SK-N-SH treated with all-trans-retinoic acid at 6 μM for 48 hours (cell line): ENCODE results near the gene ZNF670.

ENCODE experiments used
- ATAC-seq: fragments of 200-7000 bp; cut with Tn5 transposase; 3 replicates; pipeline ENCODE4 v1.9.1; 2020; ENCODE audit warnings: mild to moderate bottlenecking, moderate library complexity
- ARNTL ChIP-seq: fragments of 450-650 bp; formaldehyde crosslinking; IDR thresholded peaks from 2 replicates; pipeline ENCODE4 v1.5.0; 2020; ENCODE audit warnings: low read depth, mild to moderate bottlenecking, moderate library complexity, borderline replicate concordance
- BACH2 ChIP-seq: fragments of 250-450 bp; sonication (Bioruptor Pico); IDR thresholded peaks from 2 replicates; pipeline ENCODE4 v1.9.0; 2021; ENCODE audit warnings: mild to moderate bottlenecking, borderline replicate concordance
- ESRRG ChIP-seq: fragments of 250-450 bp; sonication (Bioruptor Pico); IDR thresholded peaks from 2 replicates; pipeline ENCODE4 v1.6.1; 2021; ENCODE audit warnings: mild to moderate bottlenecking
- GLIS3 ChIP-seq: fragments of 250-450 bp; sonication (Bioruptor Pico); IDR thresholded peaks from 2 replicates; pipeline ENCODE4 v1.5.0; 2020; ENCODE audit warnings: mild to moderate bottlenecking, moderate library complexity
- ISL1 ChIP-seq: fragments of 250-450 bp; sonication (Bioruptor Pico); IDR thresholded peaks from 2 replicates; pipeline ENCODE4 v2.1.2; 2022; ENCODE audit warnings: mild to moderate bottlenecking, moderate library complexity
- OSR1 ChIP-seq: fragments of 250-450 bp; sonication (Bioruptor Pico); IDR thresholded peaks from 2 replicates; pipeline ENCODE4 v1.8.0; 2022; ENCODE audit warnings: moderate library complexity, mild to moderate bottlenecking, inconsistent platforms
- PPARA ChIP-seq: fragments of 250-450 bp; sonication (Bioruptor Pico); IDR thresholded peaks from 2 replicates; pipeline ENCODE4 v1.5.0; 2020; ENCODE audit warnings: mild to moderate bottlenecking, borderline replicate concordance
- RARB ChIP-seq: fragments of 250-450 bp; sonication (Bioruptor Pico); IDR thresholded peaks from 2 replicates; pipeline ENCODE4 v1.8.0; 2021; ENCODE audit warnings: mild to moderate bottlenecking, moderate library complexity
- TCF4 ChIP-seq: fragments of 250-450 bp; sonication (Bioruptor Pico); IDR thresholded peaks from 2 replicates; pipeline ENCODE4 v1.8.0; 2021; ENCODE audit warnings: mild to moderate bottlenecking, moderate library complexity, borderline replicate concordance
- TOX ChIP-seq: fragments of 250-450 bp; sonication (Bioruptor Pico); IDR thresholded peaks from 2 replicates; pipeline ENCODE4 v1.8.0; 2021; ENCODE audit warnings: mild to moderate bottlenecking, moderate library complexity, borderline replicate concordance
- ZC3H10 ChIP-seq: fragments of 250-450 bp; sonication (Bioruptor Pico); IDR thresholded peaks from 2 replicates; pipeline ENCODE4 v1.5.1; 2021; ENCODE audit warnings: mild to moderate bottlenecking, moderate library complexity
- ZFP3 ChIP-seq: fragments of 250-450 bp; sonication (Bioruptor Pico); IDR thresholded peaks from 2 replicates; pipeline ENCODE4 v1.5.0; 2020; ENCODE audit warnings: mild to moderate bottlenecking, moderate library complexity
- ZFP30 ChIP-seq: fragments of 450-650 bp; formaldehyde crosslinking; IDR thresholded peaks from 2 replicates; pipeline ENCODE4 v1.5.0; 2022; ENCODE audit warnings: mild to moderate bottlenecking, moderate library complexity
- ZNF565 ChIP-seq: fragments of 450-650 bp; formaldehyde crosslinking; conservative IDR thresholded peaks from 2 replicates; pipeline ENCODE4 v1.5.0; 2020; ENCODE audit warnings: low read depth, mild to moderate bottlenecking, moderate library complexity
- ZNF70 ChIP-seq: fragments of 450-650 bp; formaldehyde crosslinking; IDR thresholded peaks from 2 replicates; pipeline ENCODE4 v1.5.0; 2020; ENCODE audit warnings: mild to moderate bottlenecking, moderate library complexity
- ZNF8 ChIP-seq: fragments of 450-650 bp; formaldehyde crosslinking; IDR thresholded peaks from 2 replicates; pipeline ENCODE4 v1.5.0; 2020; ENCODE audit warnings: mild to moderate bottlenecking, moderate library complexity
- TF ChIP-seq, protein P1 (sequence below): fragments of 250-450 bp; sonication (Bioruptor Pico); IDR thresholded peaks from 2 replicates; pipeline ENCODE4 v1.5.0; 2020; ENCODE audit warnings: mild to moderate bottlenecking, moderate library complexity
- TF ChIP-seq, protein P2 (sequence below): fragments of 250-450 bp; sonication (Bioruptor Pico); IDR thresholded peaks from 2 replicates; pipeline ENCODE4 v1.8.0; 2020; ENCODE audit warnings: mild to moderate bottlenecking, moderate library complexity, borderline replicate concordance
- TF ChIP-seq, protein P3 (sequence below): fragments of 250-450 bp; sonication (Bioruptor Pico); IDR thresholded peaks from 2 replicates; pipeline ENCODE4 v1.8.0; 2021; ENCODE audit warnings: low read depth, mild to moderate bottlenecking, moderate library complexity, borderline replicate concordance
- TF ChIP-seq, protein P4 (sequence below): fragments of 250-450 bp; sonication (Bioruptor Pico); IDR thresholded peaks from 2 replicates; pipeline ENCODE4 v1.5.1; 2020; ENCODE audit warnings: low read depth, mild to moderate bottlenecking, moderate library complexity

The ZNF670 gene

DNA sequence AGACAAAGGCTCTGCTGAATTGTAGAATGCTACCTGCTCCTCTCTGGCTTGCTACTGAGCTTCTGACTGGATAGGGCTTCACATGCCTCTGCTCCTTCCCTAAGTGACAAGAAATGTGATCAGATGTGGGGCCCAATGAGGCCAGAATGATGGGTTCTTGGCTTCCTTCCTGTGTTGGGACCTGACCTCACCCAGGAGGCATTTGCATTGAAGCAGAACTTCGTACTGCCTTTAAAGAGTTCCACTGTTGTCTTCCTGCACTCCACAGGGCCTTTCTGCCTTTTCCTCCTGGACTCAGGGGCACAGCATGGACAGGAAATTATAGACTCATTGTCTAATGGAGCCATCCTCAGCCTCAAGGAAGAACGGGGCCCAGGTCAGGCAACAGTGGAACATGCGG lies 14.3 kb downstream of the ZNF670 start:
- TF ChIP-seq, protein P1, sequence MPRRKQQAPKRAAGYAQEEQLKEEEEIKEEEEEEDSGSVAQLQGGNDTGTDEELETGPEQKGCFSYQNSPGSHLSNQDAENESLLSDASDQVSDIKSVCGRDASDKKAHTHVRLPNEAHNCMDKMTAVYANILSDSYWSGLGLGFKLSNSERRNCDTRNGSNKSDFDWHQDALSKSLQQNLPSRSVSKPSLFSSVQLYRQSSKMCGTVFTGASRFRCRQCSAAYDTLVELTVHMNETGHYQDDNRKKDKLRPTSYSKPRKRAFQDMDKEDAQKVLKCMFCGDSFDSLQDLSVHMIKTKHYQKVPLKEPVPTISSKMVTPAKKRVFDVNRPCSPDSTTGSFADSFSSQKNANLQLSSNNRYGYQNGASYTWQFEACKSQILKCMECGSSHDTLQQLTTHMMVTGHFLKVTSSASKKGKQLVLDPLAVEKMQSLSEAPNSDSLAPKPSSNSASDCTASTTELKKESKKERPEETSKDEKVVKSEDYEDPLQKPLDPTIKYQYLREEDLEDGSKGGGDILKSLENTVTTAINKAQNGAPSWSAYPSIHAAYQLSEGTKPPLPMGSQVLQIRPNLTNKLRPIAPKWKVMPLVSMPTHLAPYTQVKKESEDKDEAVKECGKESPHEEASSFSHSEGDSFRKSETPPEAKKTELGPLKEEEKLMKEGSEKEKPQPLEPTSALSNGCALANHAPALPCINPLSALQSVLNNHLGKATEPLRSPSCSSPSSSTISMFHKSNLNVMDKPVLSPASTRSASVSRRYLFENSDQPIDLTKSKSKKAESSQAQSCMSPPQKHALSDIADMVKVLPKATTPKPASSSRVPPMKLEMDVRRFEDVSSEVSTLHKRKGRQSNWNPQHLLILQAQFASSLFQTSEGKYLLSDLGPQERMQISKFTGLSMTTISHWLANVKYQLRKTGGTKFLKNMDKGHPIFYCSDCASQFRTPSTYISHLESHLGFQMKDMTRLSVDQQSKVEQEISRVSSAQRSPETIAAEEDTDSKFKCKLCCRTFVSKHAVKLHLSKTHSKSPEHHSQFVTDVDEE: no peak
- no peak for TF ChIP-seq PPARA
- ATAC-seq: no peak

GRCh38 chr1:247060771-247061170 lies 17.8 kb downstream of the ZNF670 start:
- TF ChIP-seq, protein P2, sequence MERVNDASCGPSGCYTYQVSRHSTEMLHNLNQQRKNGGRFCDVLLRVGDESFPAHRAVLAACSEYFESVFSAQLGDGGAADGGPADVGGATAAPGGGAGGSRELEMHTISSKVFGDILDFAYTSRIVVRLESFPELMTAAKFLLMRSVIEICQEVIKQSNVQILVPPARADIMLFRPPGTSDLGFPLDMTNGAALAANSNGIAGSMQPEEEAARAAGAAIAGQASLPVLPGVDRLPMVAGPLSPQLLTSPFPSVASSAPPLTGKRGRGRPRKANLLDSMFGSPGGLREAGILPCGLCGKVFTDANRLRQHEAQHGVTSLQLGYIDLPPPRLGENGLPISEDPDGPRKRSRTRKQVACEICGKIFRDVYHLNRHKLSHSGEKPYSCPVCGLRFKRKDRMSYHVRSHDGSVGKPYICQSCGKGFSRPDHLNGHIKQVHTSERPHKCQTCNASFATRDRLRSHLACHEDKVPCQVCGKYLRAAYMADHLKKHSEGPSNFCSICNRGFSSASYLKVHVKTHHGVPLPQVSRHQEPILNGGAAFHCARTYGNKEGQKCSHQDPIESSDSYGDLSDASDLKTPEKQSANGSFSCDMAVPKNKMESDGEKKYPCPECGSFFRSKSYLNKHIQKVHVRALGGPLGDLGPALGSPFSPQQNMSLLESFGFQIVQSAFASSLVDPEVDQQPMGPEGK (CRISPR knock-in tag): no peak
- no peak for ATAC-seq

DNA sequence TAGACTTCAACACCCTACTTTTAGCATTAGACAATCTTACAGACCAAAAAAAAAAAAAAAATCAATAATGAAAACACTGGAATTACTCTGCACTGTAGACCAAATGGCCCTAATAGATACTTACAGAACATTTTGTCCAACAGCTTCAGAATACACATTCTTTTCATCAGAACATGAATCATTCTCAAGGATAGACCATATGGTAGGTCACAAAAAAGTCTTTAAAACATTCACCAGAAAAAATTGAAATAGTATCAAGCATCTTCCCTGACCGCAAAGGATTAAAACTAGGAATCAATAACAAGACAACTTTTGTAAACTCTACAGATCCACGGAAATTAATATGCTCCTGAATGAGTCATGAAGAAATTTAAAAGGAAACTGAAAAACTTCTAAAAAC lies 22.5 kb downstream of the ZNF670 start:
- ATAC-seq: no peak

More for the DNA sequence above, 22.5 kb downstream of the ZNF670 start:
- TF ChIP-seq ESRRG: no peak
- TF ChIP-seq, protein P3, sequence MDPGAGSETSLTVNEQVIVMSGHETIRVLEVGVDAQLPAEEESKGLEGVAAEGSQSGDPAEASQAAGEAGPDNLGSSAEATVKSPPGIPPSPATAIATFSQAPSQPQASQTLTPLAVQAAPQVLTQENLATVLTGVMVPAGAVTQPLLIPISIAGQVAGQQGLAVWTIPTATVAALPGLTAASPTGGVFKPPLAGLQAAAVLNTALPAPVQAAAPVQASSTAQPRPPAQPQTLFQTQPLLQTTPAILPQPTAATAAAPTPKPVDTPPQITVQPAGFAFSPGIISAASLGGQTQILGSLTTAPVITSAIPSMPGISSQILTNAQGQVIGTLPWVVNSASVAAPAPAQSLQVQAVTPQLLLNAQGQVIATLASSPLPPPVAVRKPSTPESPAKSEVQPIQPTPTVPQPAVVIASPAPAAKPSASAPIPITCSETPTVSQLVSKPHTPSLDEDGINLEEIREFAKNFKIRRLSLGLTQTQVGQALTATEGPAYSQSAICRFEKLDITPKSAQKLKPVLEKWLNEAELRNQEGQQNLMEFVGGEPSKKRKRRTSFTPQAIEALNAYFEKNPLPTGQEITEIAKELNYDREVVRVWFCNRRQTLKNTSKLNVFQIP: no peak
- no peak for TF ChIP-seq OSR1 (CRISPR knock-in tag)
- TF ChIP-seq PPARA: no peak
- TF ChIP-seq ZNF8 (CRISPR knock-in tag): no peak
- TF ChIP-seq ZNF565: no peak
- no peak for TF ChIP-seq TOX (CRISPR knock-in tag)
- TF ChIP-seq ZNF70 (CRISPR knock-in tag): no peak
- TF ChIP-seq ISL1: no peak
- no peak for TF ChIP-seq BACH2 (CRISPR knock-in tag)
- TF ChIP-seq RARB (CRISPR knock-in tag): no peak
- TF ChIP-seq TCF4 (CRISPR knock-in tag): no peak
- TF ChIP-seq ZFP3: no peak
- TF ChIP-seq ARNTL (CRISPR knock-in tag): no peak
- TF ChIP-seq, protein P1: no peak
- TF ChIP-seq, protein P2 (CRISPR knock-in tag): no peak
- no peak for TF ChIP-seq ZC3H10 (CRISPR knock-in tag)
- no peak for TF ChIP-seq GLIS3 (CRISPR knock-in tag)
- no peak for TF ChIP-seq ZFP30 (CRISPR knock-in tag)
- TF ChIP-seq, protein P4, sequence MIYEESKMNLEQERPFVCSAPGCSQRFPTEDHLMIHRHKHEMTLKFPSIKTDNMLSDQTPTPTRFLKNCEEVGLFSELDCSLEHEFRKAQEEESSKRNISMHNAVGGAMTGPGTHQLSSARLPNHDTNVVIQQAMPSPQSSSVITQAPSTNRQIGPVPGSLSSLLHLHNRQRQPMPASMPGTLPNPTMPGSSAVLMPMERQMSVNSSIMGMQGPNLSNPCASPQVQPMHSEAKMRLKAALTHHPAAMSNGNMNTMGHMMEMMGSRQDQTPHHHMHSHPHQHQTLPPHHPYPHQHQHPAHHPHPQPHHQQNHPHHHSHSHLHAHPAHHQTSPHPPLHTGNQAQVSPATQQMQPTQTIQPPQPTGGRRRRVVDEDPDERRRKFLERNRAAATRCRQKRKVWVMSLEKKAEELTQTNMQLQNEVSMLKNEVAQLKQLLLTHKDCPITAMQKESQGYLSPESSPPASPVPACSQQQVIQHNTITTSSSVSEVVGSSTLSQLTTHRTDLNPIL (CRISPR knock-in tag): no peak
